GM21367 (cell line): Measurements from ENCODE around the gene MTMR2.

Source experiments
- ATAC-seq: cut with Tn5 transposase; IDR thresholded peaks from one replicate; pipeline ENCODE4 v1.9.1; 2021; ENCODE audit not compliant: unreplicated experiment

MTMR2 gene

DNA sequence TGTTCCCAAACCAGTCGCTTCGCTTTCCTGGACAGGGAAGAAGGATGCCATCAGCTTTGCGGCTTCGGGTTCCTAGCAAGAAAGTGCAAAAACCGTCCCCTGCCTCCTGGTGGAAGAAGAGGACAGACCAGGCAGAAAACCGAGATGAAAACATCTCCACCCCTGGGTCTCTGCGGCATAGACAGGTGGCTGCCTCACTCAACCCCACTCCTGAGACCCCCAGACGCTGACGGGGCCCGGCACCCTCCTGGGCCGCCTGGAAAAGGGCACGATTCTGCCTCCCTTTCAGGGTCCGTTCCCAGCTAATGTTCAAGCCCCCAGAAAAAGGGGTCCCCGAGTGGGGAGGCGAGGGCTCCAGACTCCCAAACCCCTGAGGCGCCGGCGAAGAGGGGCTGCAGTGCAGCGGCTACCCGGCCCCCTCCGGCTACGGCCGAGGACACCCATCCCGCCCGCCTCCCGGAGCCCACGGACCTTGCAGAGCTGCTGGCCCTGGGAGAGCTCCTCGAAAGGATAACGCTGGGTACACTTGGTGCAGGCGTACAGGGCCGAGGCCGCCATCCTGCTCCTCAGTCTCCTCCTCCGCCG lies 134.9 kb downstream of the MTMR2 start:
- no peak for ATAC-seq
